Neural progenitor cell (in vitro differentiated cells): ENCODE data around the gene MED31. TPM values are rescaled to one million over a fixed set of nuclear protein-coding genes. Genes with fewer than 3 reads are reported as not detected.

Source experiments
- DNase-seq: peaks from one replicate; pipeline ENCODE4 v3.0.0-alpha.2; 2016; ENCODE audit warnings: low spot score
- H2AFZ ChIP-seq: fragments of 200-600 bp; sonication (generic); replicated peaks from 2 replicates; pipeline ENCODE4 v1.6.1; 2016; ENCODE audit warnings: antibody characterized with exemption
- H3F3A ChIP-seq: fragments of 200-600 bp; sonication (generic); 2 replicates; pipeline ENCODE4 v1.6.1; 2016; ENCODE audit warnings: antibody characterized with exemption, low read depth
- H3K27ac ChIP-seq: fragments of 200-600 bp; sonication (generic); 2 replicates; pipeline ENCODE4 v1.5.1; 2016; ENCODE audit warnings: mild to moderate bottlenecking
- H3K27me3 ChIP-seq: fragments of 200-600 bp; sonication (generic); 2 replicates; pipeline ENCODE4 v1.6.1; 2016; ENCODE audit warnings: mild to moderate bottlenecking, moderate library complexity
- H3K36me3 ChIP-seq: fragments of 200-600 bp; sonication (generic); 2 replicates; pipeline ENCODE4 v1.5.1; 2016
- H3K4me1 ChIP-seq: fragments of 200-600 bp; sonication (generic); 2 replicates; pipeline ENCODE4 v1.6.1; 2016; ENCODE audit warnings: mixed run types
- H3K4me2 ChIP-seq: fragments of 200-600 bp; sonication (generic); 2 replicates; pipeline ENCODE4 v1.6.1; 2016
- H3K4me3 ChIP-seq: fragments of 200-600 bp; sonication (generic); 2 replicates; pipeline ENCODE4 v1.5.1; 2016
- H3K79me2 ChIP-seq: fragments of 200-600 bp; sonication (generic); 2 replicates; pipeline ENCODE4 v1.6.1; 2016; ENCODE audit warnings: low read depth
- H3K9ac ChIP-seq: fragments of 200-600 bp; sonication (generic); 2 replicates; pipeline ENCODE4 v1.6.1; 2016
- H3K9me3 ChIP-seq: fragments of 200-600 bp; sonication (generic); 2 replicates; pipeline ENCODE4 v1.5.1; 2016; ENCODE audit warnings: low read depth
- H4K20me1 ChIP-seq: fragments of 200-600 bp; sonication (generic); 2 replicates; pipeline ENCODE4 v1.6.1; 2016; ENCODE audit warnings: low read depth
- H3K27ac Mint-ChIP-seq: 3 replicates; pipeline ENCODE4 v1.8.0; 2021; ENCODE audit warnings: mixed read lengths
- H3K27me3 Mint-ChIP-seq: 2 replicates; pipeline ENCODE4 v1.8.0; 2022; ENCODE audit warnings: low read depth, mild to moderate bottlenecking, inconsistent platforms, moderate library complexity, mixed read lengths; ENCODE audit not compliant: insufficient read depth
- H3K36me3 Mint-ChIP-seq: 3 replicates; pipeline ENCODE4 v1.8.0; 2021; ENCODE audit warnings: mixed read lengths
- H3K4me1 Mint-ChIP-seq: 3 replicates; pipeline ENCODE4 v1.8.0; 2021; ENCODE audit warnings: mixed read lengths
- H3K4me3 Mint-ChIP-seq: 3 replicates; pipeline ENCODE4 v1.8.0; 2021; ENCODE audit warnings: mild to moderate bottlenecking, moderate library complexity, mixed read lengths
- H3K9me3 Mint-ChIP-seq: 3 replicates; pipeline ENCODE4 v1.8.0; 2020; ENCODE audit warnings: mixed read lengths
- CTCF ChIP-seq: fragments of 200-600 bp; sonication (generic); IDR thresholded peaks from 2 replicates; pipeline ENCODE4 v1.5.1; 2017; ENCODE audit warnings: antibody characterized with exemption, mild to moderate bottlenecking
- EZH2 ChIP-seq: fragments of 200-600 bp; sonication (generic); IDR thresholded peaks from 2 replicates; pipeline ENCODE4 v1.6.1; 2017; ENCODE audit warnings: antibody characterized with exemption, mild to moderate bottlenecking, moderate library complexity
- EZH2phosphoT487 ChIP-seq: fragments of 200-600 bp; sonication (generic); IDR thresholded peaks from 2 replicates; pipeline ENCODE4 v1.6.1; 2017; ENCODE audit warnings: antibody characterized with exemption
- total RNA-seq: library from RNA; depleted of rRNA; stranded (reverse); fragments of >200 nt; gene quantifications from 2 replicates; pipeline ENCODE4 v1.2.3, GENCODE V29; 2015; ENCODE audit warnings: low replicate concordance

The MED31 gene
- total RNA-seq, 1 donor from 2014 or later = 35.7 TPM

- Histone ChIP-seq H3K27ac (no peak overlapping the region), H3K27me3 (no peaks in the 10 kb centered on the region), H3K4me1 (no peaks in the 10 kb centered on the region), H3K4me2 (no peak overlapping the region), H4K20me1 (no peaks in the 10 kb centered on the region), H3F3A (no peaks in the 10 kb centered on the region), H3K36me3 (no peaks in the 10 kb centered on the region), H3K9ac (no peak overlapping the region), H3K4me3 (no peak overlapping the region), H2AFZ (no peak overlapping the region), H3K79me2 (no peaks in the 10 kb centered on the region), H3K9me3 (no peaks in the 10 kb centered on the region)
- TF ChIP-seq CTCF (no peak), EZH2phosphoT487 (no peak), EZH2 (no peak)
- Mint-ChIP-seq H3K27ac (no peak overlapping the region), H3K4me1 (no peaks in the 10 kb centered on the region), H3K4me3 (no peak overlapping the region), H3K27me3 (peaks cover 10% of the 10 kb centered on the region), H3K9me3 (no peaks in the 10 kb centered on the region), H3K36me3 (no peaks in the 10 kb centered on the region)
- DNase-seq = no peak
These were observed 23.2 kb upstream of the MED31 start for GRCh38 chr17:6674586-6674985.

GRCh38 chr17:6671431-6671830 lies 20.0 kb upstream of the MED31 start:
- peaks cover 7% of the 10 kb centered on the region for H3K27me3 Mint-ChIP-seq
- Histone ChIP-seq H3K4me1 (no peaks in the 10 kb centered on the region), H3K27me3 (no peaks in the 10 kb centered on the region), H3K4me2 (no peak overlapping the region), H4K20me1 (no peaks in the 10 kb centered on the region), H3K9ac (no peak overlapping the region), H3K4me3 (no peak overlapping the region), H3K27ac (no peak overlapping the region), H3K36me3 (no peaks in the 10 kb centered on the region), H3K9me3 (no peaks in the 10 kb centered on the region), H3F3A (no peaks in the 10 kb centered on the region), H2AFZ (no peak overlapping the region), H3K79me2 (no peaks in the 10 kb centered on the region)
- DNase-seq = no peak
- H3K36me3 Mint-ChIP-seq = no peaks in the 10 kb centered on the region
- H3K9me3 Mint-ChIP-seq = no peaks in the 10 kb centered on the region
- no peak overlapping the region for H3K4me3 Mint-ChIP-seq
- TF ChIP-seq EZH2phosphoT487 = no peak
- no peak for TF ChIP-seq CTCF
- TF ChIP-seq EZH2 = no peak
- no peak overlapping the region for H3K27ac Mint-ChIP-seq
- no peaks in the 10 kb centered on the region for H3K4me1 Mint-ChIP-seq

- Mint-ChIP-seq H3K27ac (no peak overlapping the region), H3K4me3 (no peak overlapping the region), H3K9me3 (no peaks in the 10 kb centered on the region), H3K27me3 (peaks cover 8% of the 10 kb centered on the region), H3K36me3 (no peaks in the 10 kb centered on the region), H3K4me1 (peaks cover 3% of the 10 kb centered on the region)
- Histone ChIP-seq H3F3A (no peaks in the 10 kb centered on the region), H3K27ac (no peak overlapping the region), H4K20me1 (no peaks in the 10 kb centered on the region), H2AFZ (no peak overlapping the region), H3K79me2 (no peaks in the 10 kb centered on the region), H3K27me3 (no peaks in the 10 kb centered on the region), H3K9me3 (no peaks in the 10 kb centered on the region), H3K4me2 (no peak overlapping the region), H3K9ac (no peak overlapping the region), H3K4me1 (no peaks in the 10 kb centered on the region), H3K36me3 (no peaks in the 10 kb centered on the region), H3K4me3 (no peak overlapping the region)
- TF ChIP-seq EZH2 = no peak
- TF ChIP-seq CTCF = no peak
- TF ChIP-seq EZH2phosphoT487 = no peak
- DNase-seq = no peak
These were observed 19.6 kb upstream of the MED31 start for GRCh38 chr17:6670999-6671398.

GRCh38 chr17:6670571-6670970 lies 19.2 kb upstream of the MED31 start:
- no peak overlapping the region for H3K4me2 ChIP-seq
- Mint-ChIP-seq H3K36me3 (no peaks in the 10 kb centered on the region), H3K9me3 (no peaks in the 10 kb centered on the region), H3K27ac (no peak overlapping the region), H3K27me3 (peaks cover 7% of the 10 kb centered on the region), H3K4me3 (no peak overlapping the region), H3K4me1 (peaks cover 4% of the 10 kb centered on the region)
- H3K79me2 ChIP-seq = no peaks in the 10 kb centered on the region
- no peak overlapping the region for H3K4me3 ChIP-seq
- TF ChIP-seq EZH2phosphoT487 = no peak
- no peak for TF ChIP-seq CTCF
- TF ChIP-seq EZH2 = no peak
- H3K9ac ChIP-seq = no peak overlapping the region
- no peaks in the 10 kb centered on the region for H3K36me3 ChIP-seq
- H3K9me3 ChIP-seq = no peaks in the 10 kb centered on the region
- H3K4me1 ChIP-seq = no peaks in the 10 kb centered on the region
- peaks cover 3% of the 10 kb centered on the region for H3K27me3 ChIP-seq
- no peak overlapping the region for H3K27ac ChIP-seq
- no peak overlapping the region for H2AFZ ChIP-seq
- no peaks in the 10 kb centered on the region for H3F3A ChIP-seq
- no peak for DNase-seq
- H4K20me1 ChIP-seq = no peaks in the 10 kb centered on the region
